HCT116 (cell line): ENCODE measurements around the gene CARD18.

Experiments used
- EZH2 ChIP-seq: fragments of 200-600 bp; sonication (generic); IDR thresholded peaks from 2 replicates; pipeline ENCODE4 v1.6.1; 2017; ENCODE audit warnings: antibody characterized with exemption, mixed run types
- POLR2AphosphoS5 ChIP-seq: IDR thresholded peaks from 2 replicates; pipeline ENCODE4 v1.6.1; 2011; ENCODE audit warnings: mild to moderate bottlenecking, low read depth, low read length, moderate library complexity
- ZBTB33 ChIP-seq: IDR thresholded peaks from 2 replicates; pipeline ENCODE4 v1.6.1; 2011; ENCODE audit warnings: mild to moderate bottlenecking, low read length, moderate library complexity; ENCODE audit not compliant: insufficient replicate concordance; ENCODE audit errors: extremely low read depth
- TF ChIP-seq, protein P1 (sequence below): IDR thresholded peaks from 2 replicates; pipeline ENCODE4 v1.6.1; 2012
- TF ChIP-seq, protein P2 (sequence below): IDR thresholded peaks from 2 replicates; pipeline ENCODE4 v1.6.1; 2012; ENCODE audit warnings: low read depth
- TF ChIP-seq, protein P3 (sequence below), 3 experiments: fragments of 200-600 bp in 1 of 3; sonication (generic) in 1 of 3; IDR thresholded peaks in 2 of 3; conservative IDR thresholded peaks in 1 of 3; 2 replicates each; pipeline ENCODE4 v1.5.1; 2012 to 2017; ENCODE audit warnings: low read depth in 2 of 3, low read length in 2 of 3, antibody characterized with exemption in 1 of 3, borderline replicate concordance in 1 of 3, control low read depth in 1 of 3, mild to moderate bottlenecking in 1 of 3, mixed read lengths in 1 of 3, mixed run types in 1 of 3, moderate library complexity in 1 of 3; ENCODE audit not compliant: insufficient read depth in 1 of 3

- TF ChIP-seq EZH2 (no peak), ZBTB33 (no peak), POLR2AphosphoS5 (no peak)
- TF ChIP-seq, protein P1, sequence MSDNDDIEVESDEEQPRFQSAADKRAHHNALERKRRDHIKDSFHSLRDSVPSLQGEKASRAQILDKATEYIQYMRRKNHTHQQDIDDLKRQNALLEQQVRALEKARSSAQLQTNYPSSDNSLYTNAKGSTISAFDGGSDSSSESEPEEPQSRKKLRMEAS = no peak
- TF ChIP-seq, protein P2, sequence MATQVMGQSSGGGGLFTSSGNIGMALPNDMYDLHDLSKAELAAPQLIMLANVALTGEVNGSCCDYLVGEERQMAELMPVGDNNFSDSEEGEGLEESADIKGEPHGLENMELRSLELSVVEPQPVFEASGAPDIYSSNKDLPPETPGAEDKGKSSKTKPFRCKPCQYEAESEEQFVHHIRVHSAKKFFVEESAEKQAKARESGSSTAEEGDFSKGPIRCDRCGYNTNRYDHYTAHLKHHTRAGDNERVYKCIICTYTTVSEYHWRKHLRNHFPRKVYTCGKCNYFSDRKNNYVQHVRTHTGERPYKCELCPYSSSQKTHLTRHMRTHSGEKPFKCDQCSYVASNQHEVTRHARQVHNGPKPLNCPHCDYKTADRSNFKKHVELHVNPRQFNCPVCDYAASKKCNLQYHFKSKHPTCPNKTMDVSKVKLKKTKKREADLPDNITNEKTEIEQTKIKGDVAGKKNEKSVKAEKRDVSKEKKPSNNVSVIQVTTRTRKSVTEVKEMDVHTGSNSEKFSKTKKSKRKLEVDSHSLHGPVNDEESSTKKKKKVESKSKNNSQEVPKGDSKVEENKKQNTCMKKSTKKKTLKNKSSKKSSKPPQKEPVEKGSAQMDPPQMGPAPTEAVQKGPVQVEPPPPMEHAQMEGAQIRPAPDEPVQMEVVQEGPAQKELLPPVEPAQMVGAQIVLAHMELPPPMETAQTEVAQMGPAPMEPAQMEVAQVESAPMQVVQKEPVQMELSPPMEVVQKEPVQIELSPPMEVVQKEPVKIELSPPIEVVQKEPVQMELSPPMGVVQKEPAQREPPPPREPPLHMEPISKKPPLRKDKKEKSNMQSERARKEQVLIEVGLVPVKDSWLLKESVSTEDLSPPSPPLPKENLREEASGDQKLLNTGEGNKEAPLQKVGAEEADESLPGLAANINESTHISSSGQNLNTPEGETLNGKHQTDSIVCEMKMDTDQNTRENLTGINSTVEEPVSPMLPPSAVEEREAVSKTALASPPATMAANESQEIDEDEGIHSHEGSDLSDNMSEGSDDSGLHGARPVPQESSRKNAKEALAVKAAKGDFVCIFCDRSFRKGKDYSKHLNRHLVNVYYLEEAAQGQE = no peak
- TF ChIP-seq, protein P3, sequence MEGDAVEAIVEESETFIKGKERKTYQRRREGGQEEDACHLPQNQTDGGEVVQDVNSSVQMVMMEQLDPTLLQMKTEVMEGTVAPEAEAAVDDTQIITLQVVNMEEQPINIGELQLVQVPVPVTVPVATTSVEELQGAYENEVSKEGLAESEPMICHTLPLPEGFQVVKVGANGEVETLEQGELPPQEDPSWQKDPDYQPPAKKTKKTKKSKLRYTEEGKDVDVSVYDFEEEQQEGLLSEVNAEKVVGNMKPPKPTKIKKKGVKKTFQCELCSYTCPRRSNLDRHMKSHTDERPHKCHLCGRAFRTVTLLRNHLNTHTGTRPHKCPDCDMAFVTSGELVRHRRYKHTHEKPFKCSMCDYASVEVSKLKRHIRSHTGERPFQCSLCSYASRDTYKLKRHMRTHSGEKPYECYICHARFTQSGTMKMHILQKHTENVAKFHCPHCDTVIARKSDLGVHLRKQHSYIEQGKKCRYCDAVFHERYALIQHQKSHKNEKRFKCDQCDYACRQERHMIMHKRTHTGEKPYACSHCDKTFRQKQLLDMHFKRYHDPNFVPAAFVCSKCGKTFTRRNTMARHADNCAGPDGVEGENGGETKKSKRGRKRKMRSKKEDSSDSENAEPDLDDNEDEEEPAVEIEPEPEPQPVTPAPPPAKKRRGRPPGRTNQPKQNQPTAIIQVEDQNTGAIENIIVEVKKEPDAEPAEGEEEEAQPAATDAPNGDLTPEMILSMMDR (IDR thresholded peaks at IDR 0.05 in 2 of 3, conservative IDR thresholded peaks at IDR 0.05 in 1 of 3; ENCODE audit: borderline replicate concordance in 1 of 3, insufficient read depth in 1 of 3, low read depth in 2 of 3, low read length in 2 of 3) = no peak
These were observed 31.3 kb downstream of the CARD18 start for GRCh38 chr11:105108247-105108646.
